GM10847 (cell line): ENCODE results near the gene DDN.

Source experiments
- POLR2A ChIP-seq: IDR thresholded peaks from 2 replicates; pipeline ENCODE4 v1.6.1; 2011; ENCODE audit not compliant: insufficient read length; ENCODE audit errors: extremely low read depth

Gene DDN

DNA sequence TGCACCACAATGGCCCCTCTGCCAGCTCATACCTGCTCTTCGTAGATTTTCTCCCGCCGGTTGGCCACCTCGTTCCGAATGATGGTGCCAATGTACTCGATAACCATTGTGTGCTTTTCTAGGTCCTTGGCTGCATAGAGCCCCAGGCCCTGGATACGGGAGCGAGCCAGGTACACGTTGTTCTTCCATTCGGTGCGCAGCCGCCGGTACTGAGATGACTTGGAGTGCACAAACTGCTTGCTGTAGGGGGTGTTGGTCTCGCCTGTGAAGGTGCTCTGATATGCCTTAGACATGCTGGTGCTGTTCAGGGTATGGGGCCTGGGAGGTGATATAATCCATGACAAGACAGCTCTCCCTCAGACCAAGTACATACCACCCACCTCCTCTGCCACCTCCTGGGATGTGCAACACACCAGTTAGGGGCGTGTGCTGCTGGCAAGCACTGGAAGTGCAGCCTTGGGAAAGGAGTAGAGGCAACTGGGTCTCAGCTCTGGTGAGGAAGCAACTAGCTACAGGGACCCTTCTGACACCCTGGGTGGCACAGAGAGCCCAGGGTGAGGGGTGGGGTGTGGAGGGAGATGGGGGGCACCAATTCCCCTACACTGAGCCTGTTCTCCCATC, 23.5 kb upstream of the DDN start:
- no peak for TF ChIP-seq POLR2A

DNA sequence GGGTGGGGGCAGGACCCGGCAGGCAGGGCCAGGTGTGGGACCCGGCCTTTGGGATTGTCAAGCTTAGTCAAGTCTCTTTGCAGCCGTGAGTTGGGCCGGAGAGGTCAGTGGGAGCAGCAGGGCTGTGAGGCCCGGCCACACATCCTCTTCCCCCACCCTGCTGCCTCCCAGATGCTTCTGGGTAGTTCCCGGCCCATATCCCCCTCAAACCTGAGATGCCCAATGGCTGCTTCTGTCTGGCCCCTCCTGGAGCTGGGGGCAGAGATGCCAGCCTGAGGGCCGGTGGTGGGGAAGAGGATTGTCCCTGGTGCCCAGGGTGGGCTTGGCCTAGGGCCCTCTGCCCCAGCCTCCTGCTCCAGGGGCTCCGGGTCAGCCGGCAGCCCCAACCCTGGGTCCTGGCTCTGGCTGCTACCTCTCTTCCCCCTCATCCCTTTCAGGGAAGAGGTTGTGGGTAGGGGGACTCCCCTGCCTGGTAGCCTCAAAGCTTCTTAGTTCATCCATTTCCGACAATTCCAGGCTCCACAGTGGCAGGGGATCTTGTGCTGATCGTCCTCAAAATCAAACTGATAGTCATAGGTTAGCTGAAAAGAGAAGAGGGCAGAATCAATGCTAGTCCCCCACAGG, 22.2 kb upstream of the DDN start:
- no peak for TF ChIP-seq POLR2A

DNA sequence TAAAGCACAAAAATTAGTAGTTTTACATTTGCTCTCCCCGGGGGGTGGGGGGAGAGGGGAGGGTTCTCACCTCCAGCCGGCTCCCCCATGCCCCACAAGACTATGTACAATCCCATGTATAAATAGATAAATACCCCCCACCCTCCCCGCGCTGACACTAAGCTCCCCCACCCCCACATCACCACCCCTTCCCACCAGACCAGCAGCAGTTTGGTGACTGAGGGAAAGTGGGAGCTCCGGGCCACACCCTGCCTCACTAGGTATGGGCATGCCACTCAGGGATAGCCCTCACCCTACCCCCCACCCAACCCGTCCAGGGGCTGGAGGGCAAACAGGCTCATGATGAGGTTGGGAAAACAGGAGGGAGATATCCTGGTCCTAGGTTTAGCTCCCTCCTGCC, 21.3 kb upstream of the DDN start:
- no peak for TF ChIP-seq POLR2A

DNA sequence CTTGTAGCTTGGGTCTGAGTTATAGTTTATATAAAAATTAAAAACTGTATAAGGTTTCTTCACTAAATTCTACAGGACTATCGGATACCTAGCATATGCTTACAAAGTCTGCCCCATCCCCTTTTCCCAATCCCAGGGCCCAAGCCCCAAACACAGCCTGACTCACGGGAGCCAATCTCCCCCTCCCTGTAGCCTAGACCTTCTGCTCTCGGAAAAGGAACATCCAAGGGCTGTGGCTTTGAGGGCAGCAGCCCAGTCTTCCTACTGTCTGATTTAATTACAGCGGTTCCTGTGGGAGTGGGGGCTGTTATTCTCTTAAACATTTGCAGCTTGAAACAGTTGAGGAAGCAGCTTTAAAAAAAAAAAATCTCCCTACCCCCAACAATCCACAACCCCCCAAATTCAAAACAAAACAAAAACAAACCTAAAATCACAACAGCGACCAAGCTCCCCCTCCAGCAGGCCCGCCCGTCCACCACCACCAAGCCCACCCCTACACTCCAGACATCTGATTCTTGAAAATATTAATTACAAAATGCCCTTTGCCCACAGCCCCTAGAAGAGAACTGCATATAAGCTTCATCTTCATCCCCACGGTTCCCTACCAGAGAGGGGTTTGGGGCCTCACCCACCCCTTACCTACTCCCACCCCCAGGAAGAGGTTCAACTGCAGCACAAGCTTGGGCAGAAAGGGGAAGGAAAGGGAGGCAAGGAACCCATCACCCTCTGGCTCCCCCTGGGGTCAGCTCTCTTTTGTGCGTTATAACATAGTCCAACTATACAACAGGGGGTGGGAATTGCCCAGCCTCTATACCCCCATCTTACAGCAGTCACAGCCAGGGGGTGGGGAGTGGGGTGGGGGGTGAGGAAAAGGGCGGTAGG, 20.5 kb upstream of the DDN start:
- no peak for TF ChIP-seq POLR2A

DNA sequence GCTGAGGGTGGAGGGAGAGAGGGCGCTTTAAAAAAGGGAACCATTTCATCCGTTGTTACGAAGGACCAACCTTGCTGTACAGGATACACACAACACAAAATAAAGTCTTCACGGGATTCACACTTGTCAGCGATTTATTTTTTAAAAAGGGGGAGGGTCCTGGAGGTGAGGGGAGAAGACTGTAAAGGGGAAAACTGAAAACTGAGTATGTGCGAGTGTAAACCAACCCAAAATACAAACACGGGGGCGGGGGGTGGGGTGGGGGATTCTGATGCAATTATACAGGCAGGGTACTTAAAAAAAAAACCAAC, 19.9 kb upstream of the DDN start:
- TF ChIP-seq POLR2A, result no peak

DNA sequence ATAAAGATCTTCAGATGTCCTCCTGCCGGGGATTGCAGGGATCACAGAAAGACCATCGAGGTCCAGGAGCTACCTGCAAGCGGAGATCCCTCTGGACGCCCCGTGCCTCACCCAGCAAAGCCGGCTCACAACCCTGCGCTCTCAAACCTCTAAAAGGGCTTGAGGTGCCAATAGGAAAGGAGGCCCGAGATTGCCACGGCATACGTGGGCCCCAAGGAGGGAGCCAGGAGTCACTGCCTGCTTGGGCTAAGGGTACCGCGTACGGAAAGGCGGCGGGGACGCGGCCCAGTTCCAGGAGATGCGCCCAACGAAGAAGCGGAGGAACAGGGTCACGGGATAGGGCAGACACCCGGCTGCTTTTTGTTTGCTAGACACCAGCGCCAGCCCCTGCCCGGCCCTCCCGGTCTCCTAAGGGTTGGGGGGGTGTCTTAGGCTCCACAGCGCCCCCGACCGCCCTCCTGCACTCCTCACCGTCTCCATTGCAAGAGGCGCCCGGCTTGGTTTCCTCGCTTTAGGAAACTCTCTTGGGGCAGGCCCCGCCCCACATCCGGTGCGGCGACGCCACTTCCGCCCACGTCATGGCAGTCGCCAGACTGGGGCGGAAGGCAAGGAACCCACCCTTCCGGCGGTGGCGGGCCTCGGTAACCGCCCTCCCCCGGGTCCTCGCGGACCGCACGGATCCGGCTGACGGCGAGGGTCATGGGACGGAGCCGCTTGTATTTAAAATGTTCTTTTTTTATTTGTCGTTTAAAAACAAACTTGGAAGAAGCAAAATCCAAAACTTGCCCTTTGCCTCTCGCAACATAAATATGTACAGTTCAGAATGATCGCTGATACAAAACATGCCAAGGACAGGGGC, 19.3 kb upstream of the DDN start, which contains the start of gene PRKAG1:
TSS of gene PRKAG1 (minus strand) at position 516 of the 859 bp plus-strand sequence. CDS start at position 480, 36 bp downstream.
- peak; percentile 82 for TF ChIP-seq POLR2A

DNA sequence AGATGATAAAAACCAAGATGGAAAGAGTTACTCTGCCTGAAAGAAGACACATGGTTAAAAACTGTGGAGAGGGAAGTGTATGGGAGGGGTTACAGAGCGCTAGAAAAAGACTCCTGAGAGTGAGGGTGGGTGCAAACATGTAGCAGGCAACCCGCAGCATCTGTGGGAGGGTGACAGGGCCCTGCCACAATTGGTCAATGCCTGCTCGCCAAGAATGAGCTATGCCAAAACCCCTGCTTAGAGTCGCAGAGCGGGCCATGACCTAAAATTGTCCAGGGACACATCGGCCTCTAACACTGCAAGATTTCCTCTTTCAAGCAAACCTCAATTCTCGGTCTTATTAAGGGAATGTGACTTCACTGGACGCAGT, 18.7 kb upstream of the DDN start:
- no peak for TF ChIP-seq POLR2A

DNA sequence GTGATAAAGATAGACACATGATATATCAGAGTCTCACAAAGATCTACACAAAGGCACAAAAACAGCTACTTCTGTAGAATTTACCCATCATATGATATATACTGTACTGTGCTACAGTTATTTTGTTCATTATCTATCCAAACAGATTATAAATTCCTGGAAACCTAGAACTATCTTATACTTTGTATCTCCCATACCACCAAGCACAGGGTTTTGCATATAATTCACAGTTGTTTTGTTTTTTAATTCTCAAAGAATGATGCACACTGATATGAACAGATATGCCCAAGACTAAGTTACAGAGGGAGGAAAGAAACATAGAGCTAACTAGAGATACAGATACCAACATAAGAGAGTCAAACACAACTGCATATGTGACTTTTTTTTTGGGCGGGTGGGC, 16.0 kb upstream of the DDN start:
- TF ChIP-seq POLR2A, result no peak

DNA sequence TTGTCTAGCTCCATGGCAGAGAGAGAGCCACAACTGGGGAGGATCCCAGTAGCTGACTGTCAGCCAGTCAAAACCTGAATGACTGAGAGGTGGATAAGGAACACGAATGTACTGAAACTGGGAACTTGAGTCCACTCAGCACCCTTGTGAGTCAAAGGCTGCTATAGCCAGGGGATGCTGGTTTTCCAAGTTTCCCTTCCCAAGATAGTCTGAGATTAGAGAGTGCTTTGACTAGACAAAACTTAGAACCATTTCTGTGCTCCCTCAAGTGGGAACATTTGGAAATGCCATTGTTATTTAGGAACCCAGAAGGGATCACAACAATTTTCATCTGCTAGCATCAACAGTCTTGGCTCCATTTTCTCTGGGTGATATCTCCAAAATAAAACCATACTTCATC, 15.4 kb upstream of the DDN start:
- no peak for TF ChIP-seq POLR2A

DNA sequence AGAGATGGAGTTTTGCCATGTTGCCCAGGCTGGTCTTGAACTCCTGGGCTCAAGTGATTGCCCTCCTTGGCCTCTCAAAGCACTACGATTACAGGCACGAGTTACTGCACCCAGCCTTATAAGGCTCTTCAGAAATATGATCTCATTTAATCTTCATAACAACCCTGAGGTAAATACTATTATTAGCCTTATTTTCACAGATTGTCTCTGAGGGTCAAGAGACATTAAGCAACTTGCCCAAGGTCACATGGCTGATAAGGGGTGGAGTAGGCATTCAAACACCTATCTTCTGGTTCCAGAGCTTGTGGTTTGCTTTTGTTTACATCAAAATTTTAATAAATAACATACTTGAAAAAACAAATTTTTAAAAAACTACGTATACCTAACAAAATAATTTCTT, 14.3 kb upstream of the DDN start:
- TF ChIP-seq POLR2A, result no peak

DNA sequence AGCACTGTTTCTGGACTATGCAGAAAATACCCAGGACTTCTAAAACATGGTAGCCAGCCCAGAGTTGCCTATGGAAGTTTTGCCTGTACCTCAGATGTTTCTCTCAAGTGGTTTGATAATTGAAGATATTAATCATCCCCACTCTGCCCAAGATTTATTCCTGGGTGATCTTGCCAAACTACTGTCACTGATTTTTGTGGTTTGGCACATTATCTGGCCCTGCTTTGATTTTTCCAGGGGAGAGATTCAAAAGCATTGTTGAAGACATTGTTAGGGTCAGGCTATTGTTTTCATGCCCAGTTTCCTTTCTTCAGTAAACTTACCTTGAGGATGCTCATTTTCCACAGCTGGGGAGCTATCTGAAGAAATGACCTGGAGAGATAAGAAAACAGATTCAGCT, 13.6 kb upstream of the DDN start:
- no peak for TF ChIP-seq POLR2A

DNA sequence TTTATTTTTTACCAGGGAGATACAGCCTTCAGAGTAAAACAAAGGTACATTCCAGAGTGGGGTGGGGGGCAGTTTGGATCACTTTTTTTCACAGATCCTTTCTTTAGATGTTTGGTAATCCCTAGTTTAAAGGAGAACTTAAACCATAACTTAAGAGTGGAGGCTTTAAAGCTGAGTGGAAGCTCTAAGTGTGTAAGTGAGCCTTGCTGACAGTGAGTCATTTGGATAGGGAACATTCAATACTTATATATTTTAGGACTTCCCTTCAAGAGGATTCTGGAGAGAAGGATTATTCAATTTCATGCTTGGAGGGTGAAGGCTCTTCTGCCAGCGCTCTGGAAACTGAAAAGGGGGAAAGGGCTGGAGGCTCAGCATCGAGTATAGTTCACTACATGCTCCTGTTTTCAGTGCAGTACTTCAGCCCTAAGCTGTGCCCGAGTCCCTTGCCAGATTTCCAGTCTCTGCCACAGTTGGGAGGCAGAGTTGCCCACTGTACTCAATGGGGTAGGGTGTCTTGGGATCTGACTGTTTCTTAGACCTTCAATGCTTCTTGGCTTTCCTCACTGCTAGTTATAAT, 11.0 kb upstream of the DDN start:
- no peak for TF ChIP-seq POLR2A

DNA sequence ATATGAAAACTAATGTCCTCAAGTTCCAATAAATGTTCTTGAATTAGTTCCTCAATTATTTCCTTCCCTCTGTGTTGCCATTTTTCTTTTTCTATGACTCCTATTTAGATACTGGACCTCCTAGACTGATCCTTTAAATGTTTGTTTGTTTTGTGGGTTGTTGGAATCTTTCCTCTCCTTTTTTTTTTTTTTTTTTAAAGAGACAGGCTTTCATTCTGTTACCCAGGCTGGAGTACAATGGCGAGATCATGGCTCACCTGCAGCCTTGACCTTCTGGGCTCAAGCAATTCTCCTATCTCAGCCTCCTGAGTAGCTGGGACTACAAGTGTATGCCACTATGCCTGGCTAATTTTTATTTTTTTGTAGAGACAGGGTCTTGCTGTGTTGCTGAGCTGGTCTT, 9.8 kb upstream of the DDN start:
- TF ChIP-seq POLR2A, result no peak

DNA sequence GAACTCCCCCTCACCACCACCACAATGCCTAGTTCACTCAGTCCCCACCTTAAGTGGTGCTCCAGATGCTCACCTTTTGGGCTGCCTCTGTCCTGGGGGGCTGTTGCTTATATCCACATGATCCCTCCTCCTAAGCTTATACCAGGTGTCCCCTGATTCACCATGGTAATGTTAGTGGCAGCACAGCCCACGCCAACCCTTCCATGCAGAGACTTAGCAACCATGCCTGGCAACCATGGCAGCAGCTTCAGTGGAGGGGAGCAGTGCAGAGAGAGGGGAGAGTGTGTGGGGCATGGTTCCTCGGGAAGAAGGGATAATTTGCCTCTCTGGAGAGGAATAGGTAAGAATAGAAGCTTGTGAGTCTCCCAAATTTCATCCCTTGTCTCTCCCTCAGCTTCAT, 1.2 kb upstream of the DDN start:
- TF ChIP-seq POLR2A, result no peak
